Skeletal muscle tissue (tissue), 4 donors: Measurements from ENCODE around the gene HTR1B. TPM values are rescaled to one million over a fixed set of nuclear protein-coding genes. Genes with fewer than 3 reads are reported as not detected.

Experiments used
- H3K27ac ChIP-seq: one replicate; pipeline ENCODE4 v1.7.0; 2013; ENCODE audit warnings: mild to moderate bottlenecking, low read depth, low read length, inconsistent platforms
- H3K27me3 ChIP-seq, 3 donors: one replicate each; pipeline ENCODE4 v1.7.0; 2013; ENCODE audit warnings: low read length in 3 of 3; ENCODE audit not compliant: control insufficient read depth in 3 of 3, insufficient read depth in 3 of 3
- H3K36me3 ChIP-seq, 3 donors: one replicate each; pipeline ENCODE4 v1.7.0; 2013; ENCODE audit warnings: low read length in 3 of 3; ENCODE audit not compliant: control insufficient read depth in 3 of 3, insufficient read depth in 3 of 3
- H3K4me1 ChIP-seq, 3 donors: one replicate each; pipeline ENCODE4 v1.7.0; 2013; ENCODE audit warnings: low read length in 3 of 3, mild to moderate bottlenecking in 3 of 3; ENCODE audit not compliant: control insufficient read depth in 3 of 3, insufficient read depth in 3 of 3
- H3K4me3 ChIP-seq, 3 donors: one replicate each; pipeline ENCODE4 v1.7.0; 2013; ENCODE audit warnings: low read length in 3 of 3
- H3K9ac ChIP-seq, 3 donors: one replicate each; pipeline ENCODE4 v1.7.0; 2013; ENCODE audit warnings: low read length in 3 of 3, mild to moderate bottlenecking in 3 of 3, moderate library complexity in 2 of 3, low read depth in 1 of 3
- H3K9me3 ChIP-seq, 3 donors: one replicate each; pipeline ENCODE4 v1.7.0; 2013; ENCODE audit warnings: low read length in 3 of 3; ENCODE audit not compliant: control insufficient read depth in 3 of 3
- total RNA-seq: library from RNA; depleted of rRNA; stranded (reverse); fragments of >200 nt; gene quantifications from one replicate; pipeline ENCODE4 v1.2.3, GENCODE V29; 2014
- donor health status: Osteomylitis.

Gene HTR1B
- total RNA-seq, 1 donor from 2014 or later: not detected

DNA sequence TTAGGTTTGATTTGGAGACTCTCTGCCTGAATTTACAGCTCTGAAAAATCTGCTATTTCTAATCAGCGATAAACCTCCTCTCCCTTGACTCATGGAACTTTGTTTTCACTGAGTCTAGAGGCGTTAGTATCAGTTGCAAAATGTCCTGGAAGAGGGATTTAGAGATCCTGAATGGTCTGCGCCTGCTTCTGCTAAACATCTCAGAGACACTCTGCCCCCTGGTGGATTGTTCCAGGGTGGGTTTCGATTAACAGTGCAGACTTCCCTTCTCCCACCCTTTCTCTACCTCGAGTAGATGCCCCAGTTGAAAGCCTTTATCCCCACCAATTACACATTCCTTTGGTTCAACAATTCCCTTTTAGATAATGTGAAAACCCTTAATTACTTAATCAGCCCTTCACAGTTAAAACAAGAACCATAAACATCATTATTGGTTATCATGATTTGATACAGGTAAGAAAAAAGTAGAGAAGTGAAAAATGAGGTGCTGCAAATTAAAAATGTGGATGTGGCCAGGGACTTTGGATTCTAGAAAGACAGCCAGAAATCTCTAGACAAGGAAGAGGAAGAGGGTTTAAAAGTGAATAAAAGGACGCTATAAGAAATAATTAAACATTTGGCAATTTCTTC, 5.5 kb downstream of the HTR1B start:
- no peaks in the 10 kb centered on the region for H3K9me3 ChIP-seq
- H3K4me3 ChIP-seq: no peak overlapping the region
- peaks cover 13 to 14% (median 14%) of the 10 kb centered on the region in 3 donors for H3K27me3 ChIP-seq
- H3K4me1 ChIP-seq: peaks cover 0 to 6% (median 2%) of the 10 kb centered on the region in 3 donors
- H3K27ac ChIP-seq: no peak overlapping the region
- H3K9ac ChIP-seq: no peak overlapping the region
- no peaks in the 10 kb centered on the region for H3K36me3 ChIP-seq

DNA sequence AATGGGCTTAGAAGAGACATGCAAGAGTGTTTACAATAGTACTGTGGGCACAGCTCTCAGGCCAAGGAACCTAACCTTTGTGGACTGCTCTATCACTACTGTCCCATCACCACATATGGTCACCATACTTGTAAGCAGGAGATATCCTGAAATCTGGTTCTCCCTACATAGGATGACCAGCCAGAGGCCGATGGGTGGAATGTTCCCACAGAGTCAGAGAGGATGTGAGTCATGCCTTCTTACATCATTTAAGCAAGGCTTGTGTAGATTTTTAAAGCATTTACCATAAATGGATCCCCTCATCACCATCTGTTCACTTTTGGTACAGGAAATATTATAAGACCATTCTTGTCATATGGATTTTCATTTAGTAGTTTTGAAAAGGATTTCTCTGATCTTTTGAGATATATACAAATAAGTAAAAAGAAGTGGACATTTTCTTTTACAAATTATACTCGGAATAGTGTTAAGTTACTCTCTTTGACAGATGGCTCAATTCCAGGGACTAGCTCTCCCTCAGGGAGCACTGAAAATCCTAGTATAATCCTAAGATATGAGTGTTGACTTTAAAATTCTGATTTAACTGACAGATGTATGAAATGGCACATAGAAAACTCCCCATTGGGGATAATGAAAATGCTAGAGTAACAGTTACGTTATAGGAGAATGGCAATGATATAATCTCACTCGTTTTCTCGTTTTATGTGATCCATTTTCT, 6.6 kb downstream of the HTR1B start:
- Histone ChIP-seq H3K27me3 (peaks cover 2 to 3% (median 2%) of the 10 kb centered on the region in 3 donors), H3K4me3 (no peak overlapping the region), H3K4me1 (no peaks in the 10 kb centered on the region), H3K9ac (no peak overlapping the region), H3K9me3 (no peaks in the 10 kb centered on the region), H3K36me3 (no peaks in the 10 kb centered on the region), H3K27ac (peak overlapping the region; percentile 20)

DNA sequence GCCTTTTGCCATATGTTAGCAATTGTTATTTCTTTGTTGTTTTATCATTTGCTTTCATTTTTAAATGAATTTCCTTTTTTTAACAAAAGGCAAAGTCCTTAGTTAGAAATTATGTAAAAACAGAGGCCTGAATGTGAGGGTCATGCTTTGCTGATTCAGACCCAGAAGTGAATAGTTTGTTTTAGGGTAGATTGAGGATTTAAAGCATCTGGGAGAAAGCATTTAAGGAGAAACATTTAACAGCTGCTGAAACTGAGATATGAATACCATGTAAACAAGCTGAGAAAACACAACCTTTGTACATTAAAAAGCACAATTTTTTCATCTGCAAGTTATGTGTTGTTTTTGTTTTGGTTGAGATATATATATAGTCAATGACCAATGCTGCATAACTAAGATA, 8.0 kb downstream of the HTR1B start:
- no peaks in the 10 kb centered on the region for H3K36me3 ChIP-seq
- no peak overlapping the region for H3K4me3 ChIP-seq
- no peaks in the 10 kb centered on the region for H3K9me3 ChIP-seq
- no peak overlapping the region for H3K9ac ChIP-seq
- no peaks in the 10 kb centered on the region for H3K4me1 ChIP-seq
- H3K27me3 ChIP-seq: no peaks in the 10 kb centered on the region
- no peak overlapping the region for H3K27ac ChIP-seq

DNA sequence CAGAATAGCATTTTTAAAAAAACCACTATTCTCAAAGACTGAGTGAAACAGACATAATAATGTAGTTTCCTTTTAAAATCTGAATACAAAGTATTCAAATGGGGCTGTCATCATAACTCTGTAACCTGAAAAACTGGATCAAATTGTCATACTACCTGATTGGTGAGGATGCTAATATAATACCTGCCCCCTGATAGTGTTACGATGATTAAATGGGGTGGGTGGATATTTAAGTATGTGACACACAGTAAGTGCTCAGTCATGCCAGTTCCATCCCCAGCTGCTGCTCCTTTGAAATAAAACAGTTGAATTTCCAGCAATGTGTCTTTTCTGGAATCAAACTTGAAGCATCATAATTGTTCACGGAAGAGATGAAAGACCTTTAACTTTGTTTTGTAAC, 8.9 kb downstream of the HTR1B start:
- no peak overlapping the region for H3K4me3 ChIP-seq
- no peak overlapping the region for H3K27ac ChIP-seq
- H3K36me3 ChIP-seq: no peaks in the 10 kb centered on the region
- H3K9ac ChIP-seq: no peak overlapping the region
- H3K4me1 ChIP-seq: no peaks in the 10 kb centered on the region
- no peaks in the 10 kb centered on the region for H3K9me3 ChIP-seq
- H3K27me3 ChIP-seq: no peaks in the 10 kb centered on the region

DNA sequence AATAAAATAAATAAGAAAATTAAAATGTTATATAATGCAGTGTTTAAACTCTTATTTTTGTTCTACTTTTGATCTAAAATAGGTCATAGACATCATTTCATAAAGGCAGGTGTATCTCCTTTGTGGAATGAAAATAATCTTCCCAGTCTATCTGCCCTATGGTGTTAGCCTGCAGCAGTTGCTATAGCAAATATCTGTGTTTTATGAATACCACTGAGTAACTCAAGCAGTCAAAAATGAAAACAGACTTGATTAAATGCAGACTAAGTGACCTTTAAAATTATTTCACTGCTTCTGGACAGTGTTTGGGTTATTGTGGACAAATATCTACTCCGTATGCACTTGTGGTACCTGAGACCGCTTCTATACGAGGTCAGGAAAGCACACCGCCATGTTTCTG, 11.8 kb downstream of the HTR1B start:
- Histone ChIP-seq H3K9ac (peak overlapping the region in 1 of 3 donors; percentile 2), H3K9me3 (no peaks in the 10 kb centered on the region), H3K27me3 (no peaks in the 10 kb centered on the region), H3K27ac (no peak overlapping the region), H3K4me3 (no peak overlapping the region), H3K4me1 (no peaks in the 10 kb centered on the region), H3K36me3 (no peaks in the 10 kb centered on the region)

DNA sequence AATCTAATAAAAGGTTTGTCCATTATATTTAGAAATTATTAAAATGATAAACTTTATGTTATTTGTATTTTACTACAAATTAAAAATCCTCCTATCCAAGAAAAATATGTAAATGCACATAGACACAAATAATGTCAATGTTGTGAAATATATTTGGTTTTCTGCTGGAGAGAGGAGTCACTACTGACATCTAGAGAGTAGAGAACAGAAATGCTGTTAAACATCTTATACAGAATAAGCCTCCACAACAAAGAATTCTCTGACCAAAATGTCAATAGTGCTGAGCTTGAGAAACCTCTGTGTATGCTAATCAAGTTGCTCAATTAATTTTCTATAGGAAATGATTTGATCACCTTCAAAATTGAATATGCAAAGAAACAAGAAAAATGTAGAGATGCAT, 12.4 kb downstream of the HTR1B start:
- Histone ChIP-seq H3K27me3 (no peaks in the 10 kb centered on the region), H3K4me3 (no peak overlapping the region), H3K9ac (no peak overlapping the region), H3K36me3 (no peaks in the 10 kb centered on the region), H3K27ac (no peak overlapping the region), H3K9me3 (no peaks in the 10 kb centered on the region), H3K4me1 (no peaks in the 10 kb centered on the region)

DNA sequence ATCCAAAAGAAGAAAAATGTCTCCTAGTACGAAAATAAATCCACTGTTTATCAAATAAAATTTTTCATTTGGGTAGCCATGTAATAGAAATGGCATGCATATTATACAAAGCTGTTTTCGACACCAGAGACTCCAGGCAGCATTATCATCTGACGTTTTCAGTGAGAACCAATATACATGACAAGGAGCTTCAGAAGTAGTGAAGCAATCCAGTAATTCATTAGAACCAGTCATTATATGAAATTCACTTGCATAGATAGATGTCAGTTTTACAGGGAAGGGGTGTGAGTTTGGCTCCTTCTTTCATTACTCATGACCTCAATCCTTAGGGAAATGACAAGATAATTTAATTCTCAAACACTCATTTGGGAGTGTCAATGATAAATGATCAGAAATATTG, 14.7 kb downstream of the HTR1B start:
- Histone ChIP-seq H3K9ac (no peak overlapping the region), H3K27me3 (no peaks in the 10 kb centered on the region), H3K4me3 (no peak overlapping the region), H3K36me3 (no peaks in the 10 kb centered on the region), H3K27ac (no peak overlapping the region), H3K9me3 (peaks cover 0 to 3% (median 0%) of the 10 kb centered on the region in 3 donors), H3K4me1 (no peaks in the 10 kb centered on the region)

DNA sequence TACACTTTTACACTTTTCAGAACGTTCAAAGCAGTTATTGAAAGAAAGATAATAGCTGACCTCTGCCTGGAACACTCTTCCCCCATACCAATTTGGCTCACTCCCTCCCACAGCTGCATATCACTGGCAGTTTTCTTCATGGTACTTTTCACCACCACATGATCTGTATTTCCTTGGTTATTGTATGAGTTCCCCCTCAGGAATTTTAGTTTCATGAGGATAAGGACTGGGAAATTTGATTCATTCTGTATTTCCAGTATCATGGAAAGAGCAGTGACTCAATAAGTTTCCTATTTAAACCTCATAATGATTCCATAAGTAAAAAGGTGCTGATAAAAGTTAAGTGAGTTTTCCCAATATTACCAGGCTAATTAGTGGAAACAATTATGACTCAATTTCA, 16.0 kb downstream of the HTR1B start:
- Histone ChIP-seq H3K9me3 (peaks cover 0 to 3% (median 0%) of the 10 kb centered on the region in 3 donors), H3K27me3 (no peaks in the 10 kb centered on the region), H3K27ac (no peak overlapping the region), H3K4me3 (no peak overlapping the region), H3K4me1 (no peaks in the 10 kb centered on the region), H3K9ac (no peak overlapping the region), H3K36me3 (no peaks in the 10 kb centered on the region)

DNA sequence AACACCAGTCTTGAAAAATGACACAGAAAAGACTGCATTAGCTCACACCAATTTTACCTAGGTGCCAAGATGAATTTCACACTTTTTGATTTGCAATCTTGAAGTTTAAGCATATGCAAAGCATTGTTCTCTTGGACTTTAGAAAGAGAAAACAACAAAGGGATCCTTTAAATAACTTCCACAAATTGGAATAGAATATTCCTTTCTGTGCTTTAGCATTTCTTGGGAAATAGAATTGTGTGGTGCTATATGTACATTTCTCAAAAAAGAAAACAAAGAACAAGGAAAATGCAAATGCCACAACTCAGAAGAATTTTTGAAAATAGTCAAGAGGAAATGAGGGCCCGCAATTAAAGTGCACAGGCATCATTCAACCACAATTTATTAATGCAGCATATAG, 17.0 kb downstream of the HTR1B start:
- H3K4me3 ChIP-seq: no peak overlapping the region
- H3K9ac ChIP-seq: no peak overlapping the region
- peaks cover 0 to 3% (median 0%) of the 10 kb centered on the region in 3 donors for H3K9me3 ChIP-seq
- no peaks in the 10 kb centered on the region for H3K36me3 ChIP-seq
- H3K4me1 ChIP-seq: no peaks in the 10 kb centered on the region
- no peak overlapping the region for H3K27ac ChIP-seq
- H3K27me3 ChIP-seq: no peaks in the 10 kb centered on the region

DNA sequence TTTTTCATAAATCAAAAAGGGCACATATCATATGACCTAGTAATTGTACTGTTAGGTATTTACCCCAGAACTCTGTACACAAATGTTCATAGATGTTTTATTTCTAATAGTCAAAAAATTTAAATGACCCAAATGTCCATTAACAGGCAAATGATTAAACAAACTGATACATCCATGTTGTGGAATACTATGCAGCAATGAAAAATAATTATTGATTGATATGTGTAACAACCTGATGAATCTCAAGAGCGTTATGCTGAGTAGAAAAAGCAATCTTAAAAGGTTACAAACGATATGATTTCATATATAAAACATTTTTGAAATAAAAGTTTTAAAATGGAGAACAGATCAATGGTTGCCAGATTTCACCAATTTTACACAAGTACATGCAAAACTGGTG, 18.1 kb downstream of the HTR1B start:
- H3K4me3 ChIP-seq: no peak overlapping the region
- H3K9ac ChIP-seq: no peak overlapping the region
- no peak overlapping the region for H3K27ac ChIP-seq

More for the DNA sequence above, 18.1 kb downstream of the HTR1B start:
- no peaks in the 10 kb centered on the region for H3K27me3 ChIP-seq
- peaks cover 0 to 3% (median 0%) of the 10 kb centered on the region in 3 donors for H3K9me3 ChIP-seq
- H3K4me1 ChIP-seq: no peaks in the 10 kb centered on the region
- H3K36me3 ChIP-seq: no peaks in the 10 kb centered on the region
